ENCODE results near the gene SNU13.

The SNU13 gene

DNA sequence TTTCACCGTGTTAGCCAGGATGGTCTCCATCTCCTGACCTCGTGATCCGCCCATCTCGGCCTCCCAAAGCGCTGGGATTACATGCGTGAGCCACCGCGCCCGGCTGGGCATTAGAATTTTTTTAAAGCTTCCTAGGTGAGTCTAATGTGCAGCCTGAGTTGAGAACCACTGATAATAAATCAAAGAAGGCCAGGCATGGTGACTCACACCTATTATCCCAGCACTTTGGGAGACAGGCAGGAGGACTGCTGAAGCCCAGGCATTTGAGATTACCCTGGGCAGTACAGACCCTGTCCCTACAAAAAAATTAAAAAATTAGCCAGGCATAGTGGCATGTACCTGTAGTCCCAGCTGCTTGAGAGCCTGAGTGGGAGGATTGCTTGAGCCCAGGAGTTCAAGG, 24.3 kb upstream of the SNU13 start:
- Histone ChIP-seq H3K36me3 (ENCODE audit: control insufficient read depth in 4 of 4, insufficient read depth in 4 of 4, low read length in 3 of 4) (no peaks in the 10 kb centered on the region), H3K27me3 (replicated peaks in 2 of 5; ENCODE audit: control insufficient read depth in 4 of 5, insufficient read depth in 5 of 5, low read length in 4 of 5) (no peaks in the 10 kb centered on the region), H3K9me3 (ENCODE audit: control extremely low read depth in 1 of 5, control insufficient read depth in 4 of 5, insufficient read depth in 2 of 5, low read depth in 1 of 5, low read length in 4 of 5) (no peaks in the 10 kb centered on the region), H3K4me3 (ENCODE audit: control insufficient read depth in 1 of 7, extremely low read depth in 1 of 7, insufficient read depth in 4 of 7, low read depth in 2 of 7, low read length in 6 of 7) (no peak overlapping the region), H3K4me1 (ENCODE audit: control extremely low read depth in 1 of 4, control insufficient read depth in 4 of 4, insufficient read depth in 4 of 4, low read length in 3 of 4) (no peaks in the 10 kb centered on the region), H3K27ac (ENCODE audit: insufficient read depth in 1 of 2, low read depth in 1 of 2, low read length in 2 of 2, poor library complexity in 1 of 2, severe bottlenecking in 2 of 2) (no peak overlapping the region)
- ChIA-PET CTCF (interaction anchor here (1.0 to 3.1 kb wide), 2 partner anchors 16 to 34 kb away, joined by 3 to 14 read pairs; no protein-coding TSS in a partner anchor), POLR2A (no interaction called here)
- no peak for DNase-seq
- WGBS (ENCODE audit: insufficient coverage) = 94% methylated on average over 9 of the region's 9 CpGs

DNA sequence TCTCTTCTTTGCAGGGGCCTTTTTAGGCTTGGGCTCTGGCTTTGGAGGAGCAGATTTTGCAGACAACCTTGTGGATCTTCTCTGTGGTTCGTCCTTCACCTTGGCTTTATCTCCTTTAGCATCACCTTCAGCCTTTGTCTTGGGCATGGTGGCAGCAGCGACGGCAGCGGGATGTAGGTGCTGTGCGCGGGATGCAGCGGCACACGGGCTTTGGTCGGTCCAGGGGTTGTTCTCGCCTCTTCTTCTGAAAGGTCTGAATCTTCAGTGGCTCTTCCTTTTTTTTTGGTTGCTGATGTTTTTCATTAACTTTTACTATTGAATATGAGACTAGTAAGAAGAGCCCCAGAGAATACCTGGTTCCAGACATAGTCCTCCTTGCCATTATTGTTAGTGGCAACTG, 20.7 kb upstream of the SNU13 start:
- H3K4me3 ChIP-seq (ENCODE audit: control insufficient read depth in 1 of 7, extremely low read depth in 1 of 7, insufficient read depth in 4 of 7, low read depth in 2 of 7, low read length in 6 of 7) = no peak overlapping the region
- ChIA-PET CTCF (no interaction called here), POLR2A (no interaction called here)
- no peaks in the 10 kb centered on the region for H3K4me1 ChIP-seq (ENCODE audit: control extremely low read depth in 1 of 4, control insufficient read depth in 4 of 4, insufficient read depth in 4 of 4, low read length in 3 of 4)
- no peaks in the 10 kb centered on the region for H3K36me3 ChIP-seq (ENCODE audit: control insufficient read depth in 4 of 4, insufficient read depth in 4 of 4, low read length in 3 of 4)
- WGBS (ENCODE audit: insufficient coverage) = 78% methylated on average over 1 of the region's 10 CpGs
- H3K27ac ChIP-seq (ENCODE audit: insufficient read depth in 1 of 2, low read depth in 1 of 2, low read length in 2 of 2, poor library complexity in 1 of 2, severe bottlenecking in 2 of 2) = no peak overlapping the region
- H3K27me3 ChIP-seq (replicated peaks in 2 of 5; ENCODE audit: control insufficient read depth in 4 of 5, insufficient read depth in 5 of 5, low read length in 4 of 5) = no peaks in the 10 kb centered on the region
- no peak for DNase-seq
- H3K9me3 ChIP-seq (ENCODE audit: control extremely low read depth in 1 of 5, control insufficient read depth in 4 of 5, insufficient read depth in 2 of 5, low read depth in 1 of 5, low read length in 4 of 5) = no peaks in the 10 kb centered on the region

DNA sequence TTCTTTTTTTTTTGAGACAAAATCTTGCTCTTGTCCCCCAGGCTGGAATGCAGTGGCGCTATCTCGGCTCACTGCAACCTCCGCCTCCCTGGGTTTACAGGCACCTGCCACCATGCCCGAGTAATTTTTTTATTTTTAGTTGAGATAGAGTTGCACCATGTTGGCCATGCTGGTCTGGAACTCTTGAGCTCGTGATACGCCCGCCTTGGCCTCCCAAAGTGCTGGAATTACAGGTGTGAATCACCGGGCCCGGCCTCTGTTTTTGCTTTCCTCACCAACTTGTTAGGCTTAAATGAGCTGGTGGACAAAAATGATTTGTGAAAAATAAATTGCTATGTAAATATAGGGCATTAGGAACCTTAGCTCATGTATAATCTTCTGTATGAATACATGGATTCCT, 14.1 kb upstream of the SNU13 start:
- Histone ChIP-seq H3K4me1 (ENCODE audit: control extremely low read depth in 1 of 4, control insufficient read depth in 4 of 4, insufficient read depth in 4 of 4, low read length in 3 of 4) (peaks cover 0 to 9% (median 5%) of the 10 kb centered on the region in 4 experiments), H3K27me3 (replicated peaks in 2 of 5; ENCODE audit: control insufficient read depth in 4 of 5, insufficient read depth in 5 of 5, low read length in 4 of 5) (no peaks in the 10 kb centered on the region), H3K4me3 (ENCODE audit: control insufficient read depth in 1 of 7, extremely low read depth in 1 of 7, insufficient read depth in 4 of 7, low read depth in 2 of 7, low read length in 6 of 7) (no peak overlapping the region), H3K36me3 (ENCODE audit: control insufficient read depth in 4 of 4, insufficient read depth in 4 of 4, low read length in 3 of 4) (no peaks in the 10 kb centered on the region), H3K27ac (ENCODE audit: insufficient read depth in 1 of 2, low read depth in 1 of 2, low read length in 2 of 2, poor library complexity in 1 of 2, severe bottlenecking in 2 of 2) (no peak overlapping the region), H3K9me3 (ENCODE audit: control extremely low read depth in 1 of 5, control insufficient read depth in 4 of 5, insufficient read depth in 2 of 5, low read depth in 1 of 5, low read length in 4 of 5) (no peaks in the 10 kb centered on the region)
- WGBS (ENCODE audit: insufficient coverage) = 100% methylated on average over 7 of the region's 9 CpGs
- DNase-seq = no peak
- POLR2A ChIA-PET = no interaction called here
- CTCF ChIA-PET = interaction anchor here (0.7 kb wide), 1 partner anchor 1081 kb away, joined by 3 read pairs; no protein-coding TSS in a partner anchor

DNA sequence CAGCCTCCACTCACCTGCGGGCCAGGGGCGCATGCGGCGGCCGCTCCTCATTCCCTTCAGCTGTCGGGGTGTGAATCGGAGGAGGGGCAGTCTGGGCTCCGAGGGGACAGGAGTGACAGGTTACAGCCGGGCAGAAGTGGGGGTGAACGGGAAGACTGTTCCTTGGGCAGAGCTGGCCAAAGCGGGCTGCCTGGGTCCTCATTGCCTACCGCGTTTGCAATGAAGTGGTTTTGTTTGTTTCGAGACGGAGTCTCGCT, 11.4 kb upstream of the SNU13 start:
- H3K4me3 ChIP-seq (ENCODE audit: control insufficient read depth in 1 of 7, extremely low read depth in 1 of 7, insufficient read depth in 4 of 7, low read depth in 2 of 7, low read length in 6 of 7) = no peak overlapping the region
- WGBS (ENCODE audit: insufficient coverage) = 100% methylated on average over 8 of the region's 16 CpGs
- H3K27ac ChIP-seq (ENCODE audit: insufficient read depth in 1 of 2, low read depth in 1 of 2, low read length in 2 of 2, poor library complexity in 1 of 2, severe bottlenecking in 2 of 2) = no peak overlapping the region
- ChIA-PET CTCF (interaction anchor here (1.3 to 3.7 kb wide), 2 partner anchors 36 to 100 kb away, joined by 3 to 18 read pairs; partner anchors contain the start of gene CCDC134), POLR2A (no interaction called here)
- no peaks in the 10 kb centered on the region for H3K27me3 ChIP-seq (replicated peaks in 2 of 5; ENCODE audit: control insufficient read depth in 4 of 5, insufficient read depth in 5 of 5, low read length in 4 of 5)
- H3K9me3 ChIP-seq (ENCODE audit: control extremely low read depth in 1 of 5, control insufficient read depth in 4 of 5, insufficient read depth in 2 of 5, low read depth in 1 of 5, low read length in 4 of 5) = no peaks in the 10 kb centered on the region
- peaks cover 0 to 20% (median 17%) of the 10 kb centered on the region in 4 experiments for H3K4me1 ChIP-seq (ENCODE audit: control extremely low read depth in 1 of 4, control insufficient read depth in 4 of 4, insufficient read depth in 4 of 4, low read length in 3 of 4)
- H3K36me3 ChIP-seq (ENCODE audit: control insufficient read depth in 4 of 4, insufficient read depth in 4 of 4, low read length in 3 of 4) = peaks cover 0 to 7% (median 0%) of the 10 kb centered on the region in 4 experiments
- no peak for DNase-seq

DNA sequence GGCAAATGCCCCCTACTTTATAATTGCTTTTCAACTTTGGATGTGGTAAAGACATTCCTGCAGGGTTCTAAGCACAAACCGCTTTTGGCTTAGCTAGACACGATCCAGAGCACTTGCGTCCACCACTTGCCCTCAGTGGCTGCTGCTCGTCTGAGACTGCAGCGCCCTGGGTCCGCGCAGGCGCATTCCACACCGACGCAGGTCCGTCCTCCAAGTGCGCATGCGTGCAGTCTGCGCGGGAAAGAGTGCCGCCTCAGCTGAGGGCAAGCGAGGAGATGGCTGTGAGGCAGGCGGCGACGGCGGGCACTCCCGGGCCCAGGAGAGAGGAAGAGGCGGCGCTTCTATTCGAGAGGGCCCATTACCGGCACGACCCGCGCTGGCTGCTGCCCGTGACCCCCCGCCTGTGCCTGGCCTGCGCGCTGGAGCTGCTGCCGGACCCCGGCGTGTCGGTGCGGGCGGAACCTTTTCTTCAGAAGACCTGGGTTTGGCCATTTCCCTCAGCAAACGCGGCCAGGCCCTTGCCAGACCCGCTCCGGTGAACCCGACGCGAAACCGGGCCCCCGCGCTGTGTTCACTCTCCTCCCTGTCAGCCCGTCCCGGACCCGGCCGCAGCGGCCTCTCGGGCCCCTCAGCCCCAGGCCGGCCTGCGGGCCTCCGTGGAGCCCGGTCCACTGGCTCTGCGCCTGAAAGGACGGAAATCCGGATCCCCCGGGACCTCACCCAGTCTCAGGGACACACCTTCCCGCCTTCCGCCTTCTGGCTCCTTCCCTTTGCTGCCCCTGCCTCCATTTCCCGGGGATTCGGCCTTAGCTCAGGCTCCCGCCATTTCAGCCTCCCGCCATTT, 10.8 kb upstream of the SNU13 start, which contains the start of gene MEI1:
Gene MEI1 (plus strand): TSS at position 240 of the 844 bp plus-strand sequence. CDS start 36 bp downstream, at position 276.
- H3K4me1 ChIP-seq (ENCODE audit: control extremely low read depth in 1 of 4, control insufficient read depth in 4 of 4, insufficient read depth in 4 of 4, low read length in 3 of 4) = peaks cover 0 to 20% (median 17%) of the 10 kb centered on the region in 4 experiments
- 52% methylated on average over 67 of the region's 69 CpGs for WGBS (ENCODE audit: insufficient coverage)
- CTCF ChIA-PET = interaction anchor here (0.8 to 4.5 kb wide), 6 partner anchors 10 to 241 kb away, joined by 3 to 34 read pairs (median 6); partner anchors contain the start of genes CCDC134 and SNU13
- POLR2A ChIA-PET = no interaction called here
- peak within 1 kb of the TSS in 5 of 7 experiments; percentile 21 to 69 (median 48) for H3K4me3 ChIP-seq (ENCODE audit: control insufficient read depth in 1 of 7, extremely low read depth in 1 of 7, insufficient read depth in 4 of 7, low read depth in 2 of 7, low read length in 6 of 7)
- no peaks in the 10 kb centered on the region for H3K9me3 ChIP-seq (ENCODE audit: control extremely low read depth in 1 of 5, control insufficient read depth in 4 of 5, insufficient read depth in 2 of 5, low read depth in 1 of 5, low read length in 4 of 5)
- DNase-seq = peak; percentile 72 to 85 (median 75)
- peaks cover 0 to 13% (median 1%) of the 10 kb centered on the region in 4 experiments for H3K36me3 ChIP-seq (ENCODE audit: control insufficient read depth in 4 of 4, insufficient read depth in 4 of 4, low read length in 3 of 4)
- no peaks in the 10 kb centered on the region for H3K27me3 ChIP-seq (replicated peaks in 2 of 5; ENCODE audit: control insufficient read depth in 4 of 5, insufficient read depth in 5 of 5, low read length in 4 of 5)
- no peak within 1 kb of the TSS for H3K27ac ChIP-seq (ENCODE audit: insufficient read depth in 1 of 2, low read depth in 1 of 2, low read length in 2 of 2, poor library complexity in 1 of 2, severe bottlenecking in 2 of 2)

DNA sequence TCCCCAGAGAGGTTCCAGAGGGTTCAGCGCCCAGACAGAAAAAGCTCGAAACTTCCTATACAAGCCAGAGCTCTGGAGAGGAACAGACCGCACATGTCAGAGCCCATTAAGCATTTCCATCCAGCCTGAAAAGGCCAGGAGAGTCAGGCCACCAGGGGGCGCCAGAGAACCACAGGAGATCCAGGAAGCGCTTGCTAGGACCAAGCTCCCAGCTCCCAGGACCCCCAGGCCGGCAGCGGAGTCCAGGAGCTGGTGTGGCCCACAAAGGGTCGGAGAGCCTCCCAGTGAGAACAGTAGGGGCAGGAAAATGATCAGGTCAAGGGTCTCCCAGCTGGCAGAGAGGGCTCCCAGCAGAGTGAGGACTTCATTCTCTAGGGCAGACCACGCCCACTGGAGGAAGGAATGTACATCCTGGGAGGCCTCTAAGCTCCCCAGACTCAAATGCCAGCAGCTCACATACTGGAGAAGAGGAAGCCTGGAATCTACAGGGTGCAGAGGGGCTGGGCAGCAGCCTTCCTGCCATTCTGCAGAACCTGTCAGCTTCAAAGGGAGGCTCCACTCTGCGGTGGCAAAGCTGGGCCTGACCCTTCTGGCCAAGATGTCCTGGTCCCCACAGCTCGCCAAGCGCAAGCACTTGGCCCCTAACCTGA, 8.6 kb upstream of the SNU13 start:
- ChIA-PET POLR2A (interaction anchor here (0.8 to 1.5 kb wide), 5 partner anchors 8 to 244 kb away, joined by 3 to 13 read pairs (median 4); partner anchors contain the start of genes CCDC134 and SNU13), CTCF (interaction anchor here (0.5 to 4.5 kb wide), 37 partner anchors 9 to 261 kb away, joined by 3 to 34 read pairs (median 4); partner anchors contain the start of genes CCDC134, CENPM and SNU13)
- no peak overlapping the region for H3K27ac ChIP-seq (ENCODE audit: insufficient read depth in 1 of 2, low read depth in 1 of 2, low read length in 2 of 2, poor library complexity in 1 of 2, severe bottlenecking in 2 of 2)
- 33% methylated on average over 11 of the region's 12 CpGs for WGBS (ENCODE audit: insufficient coverage)
- H3K36me3 ChIP-seq (ENCODE audit: control insufficient read depth in 4 of 4, insufficient read depth in 4 of 4, low read length in 3 of 4) = peaks cover 3 to 28% (median 8%) of the 10 kb centered on the region in 4 experiments
- H3K4me3 ChIP-seq (ENCODE audit: control insufficient read depth in 1 of 7, extremely low read depth in 1 of 7, insufficient read depth in 4 of 7, low read depth in 2 of 7, low read length in 6 of 7) = peak overlapping the region in 5 of 7 experiments; percentile 13 to 75 (median 52)
- H3K27me3 ChIP-seq (replicated peaks in 2 of 5; ENCODE audit: control insufficient read depth in 4 of 5, insufficient read depth in 5 of 5, low read length in 4 of 5) = no peaks in the 10 kb centered on the region
- H3K4me1 ChIP-seq (ENCODE audit: control extremely low read depth in 1 of 4, control insufficient read depth in 4 of 4, insufficient read depth in 4 of 4, low read length in 3 of 4) = peaks cover 0 to 20% (median 17%) of the 10 kb centered on the region in 4 experiments
- peak; percentile 87 to 91 (median 88) for DNase-seq
- no peaks in the 10 kb centered on the region for H3K9me3 ChIP-seq (ENCODE audit: control extremely low read depth in 1 of 5, control insufficient read depth in 4 of 5, insufficient read depth in 2 of 5, low read depth in 1 of 5, low read length in 4 of 5)

Measured in common myeloid progenitor, CD34-positive (primary cell).